ENCODE measurements around the gene PDXK. TPM values are rescaled to one million over a fixed set of nuclear protein-coding genes. Genes with fewer than 3 reads are reported as not detected.
A peak's percentile ranks its signal among the peaks of the same experiment; 100 is the strongest.

Gene PDXK
- total and polyA plus RNA-seq, 9 of the 15 experiments (the other 6 are each of a cell fraction or from before 2014, with no cell fraction given): 5.6 to 162 (median 76.5) TPM

GRCh38 chr21:43782431-43783097 lies 63.6 kb downstream of the PDXK start (continued):
- TF ChIP-seq HES1 (IDR thresholded peaks at IDR 0.05; ENCODE audit: low read depth) (no peak), ATF3 (IDR thresholded peaks at IDR 0.05) (peak; percentile 18; the same call in 1 of the 2 replicates), ATF3 (CRISPR knock-in tag; conservative IDR thresholded peaks at IDR 0.05) (no peak), FOXK2 (conservative IDR thresholded peaks at IDR 0.05 in 1 of 2, IDR thresholded peaks at IDR 0.05 in 1 of 2; ENCODE audit: low read depth in 2 of 2) (no peak), MXI1 (IDR thresholded peaks at IDR 0.05; ENCODE audit: low read depth, low read length) (no peak)

GRCh38 chr21:43783098-43783700 lies 64.3 kb downstream of the PDXK start:
- ATAC-seq: no peak
- no peak overlapping the region for H3K27ac ChIP-seq (ENCODE audit: extremely low read depth, low read depth, low read length)
- no peak overlapping the region for H3K4me2 ChIP-seq (ENCODE audit: insufficient read depth, low read length)
- TF ChIP-seq ELK3 (CRISPR knock-in tag; IDR thresholded peaks at IDR 0.05) (no peak), ZNF592 (IDR thresholded peaks at IDR 0.05) (no peak), CEBPB (tag; IDR thresholded peaks at IDR 0.05) (0 out of 2 replicates have a peak, but pooled peaks have one; percentile 33)
- no peaks in the 10 kb centered on the region for H3K9me3 ChIP-seq (replicated peaks; ENCODE audit: control insufficient read depth, insufficient read depth, low read depth, low read length)
- H3K27me3 ChIP-seq (ENCODE audit: control insufficient read depth in 2 of 2, insufficient read depth in 2 of 2, low read length in 2 of 2): peaks cover 0 to 5% of the 10 kb centered on the region in 2 experiments; a peak in 2 of 5 replicates
- no peak overlapping the region; a peak in 1 of 4 replicates for H3K9ac ChIP-seq (ENCODE audit: insufficient read depth in 1 of 2, low read depth in 2 of 2, low read length in 2 of 2)
- peaks cover 2% of the 10 kb centered on the region for H3K9me1 ChIP-seq (ENCODE audit: control insufficient read depth, insufficient read depth, low read length)
- H3K4me3 ChIP-seq: no peak overlapping the region
- 57% methylated on average over 17 of the region's 17 CpGs for WGBS (ENCODE audit: insufficient coverage, low coverage, missing lambda C conversion rate)
- H3K79me2 ChIP-seq (ENCODE audit: control insufficient read depth, insufficient read depth, low read length): no peaks in the 10 kb centered on the region
- no peaks in the 10 kb centered on the region for H4K20me1 ChIP-seq (replicated peaks; ENCODE audit: control insufficient read depth, insufficient read depth, low read length)
- CTCF ChIA-PET (ENCODE audit: low intra/inter-chr PET ratio): no interaction called here
- intact Hi-C loops (cut with micrococcal nuclease): no loop called here
- no peak overlapping the region for H2AFZ ChIP-seq (ENCODE audit: low read depth, low read length)
- FAIRE-seq: no peak
- POLR2A ChIA-PET: interaction anchor here (0.6 to 1.5 kb wide), 5 partner anchors 11 to 122 kb away, joined by 3 to 4 read pairs (median 3); no protein-coding TSS in a partner anchor
- no peaks in the 10 kb centered on the region for H3K36me3 ChIP-seq (ENCODE audit: control insufficient read depth, insufficient read depth, low read length)
- no TSS peak for BruUV-seq (replicated peaks)
- DNase-seq (ENCODE audit: extremely low read depth in 1 of 4, low spot score in 3 of 4): no peak
- H3K4me1 ChIP-seq (replicated peaks in 1 of 2; ENCODE audit: control insufficient read depth in 2 of 2, insufficient read depth in 2 of 2, low read length in 2 of 2): peaks cover 8 to 20% of the 10 kb centered on the region in 2 experiments
- in situ Hi-C loops (cut with MboI): loop anchor here (25.0 kb wide), 1 partner anchor 354 kb away; the partner anchor contains the start of gene GATD3

Data from K562 (cell line).